Caki2 (cell line): ENCODE data around the gene ADCY5. TPM values are rescaled to one million over a fixed set of nuclear protein-coding genes. Genes with fewer than 3 reads are reported as not detected.
A peak's percentile ranks its signal among the peaks of the same experiment; 100 is the strongest.

Experiments
- DNase-seq: peaks from one replicate; pipeline ENCODE4 v3.0.0-alpha.2; 2015; ENCODE audit warnings: low read depth
- in situ Hi-C: cut with HindIII; loops from 2 replicates; pipeline ENCODE4 v1.10.0; 2016; ENCODE audit warnings: low sequenced_read_pairs, low pct_unique_long_range_greater_than_20kb, mixed read lengths
- total RNA-seq: library from RNA; depleted of rRNA; stranded (reverse); fragments of >200 nt; shearing (Covaris generic); gene quantifications from 2 replicates; pipeline ENCODE4 v1.2.3, GENCODE V29; 2014; ENCODE audit warnings: low replicate concordance

ADCY5 gene
- total RNA-seq, 1 experiment from 2014 or later, result 5.9 TPM

- DNase-seq, result no peak
- in situ Hi-C loops, result no loop called here
Observed at GRCh38 chr3:123397050-123397590, 51.8 kb downstream of the ADCY5 start.

DNA sequence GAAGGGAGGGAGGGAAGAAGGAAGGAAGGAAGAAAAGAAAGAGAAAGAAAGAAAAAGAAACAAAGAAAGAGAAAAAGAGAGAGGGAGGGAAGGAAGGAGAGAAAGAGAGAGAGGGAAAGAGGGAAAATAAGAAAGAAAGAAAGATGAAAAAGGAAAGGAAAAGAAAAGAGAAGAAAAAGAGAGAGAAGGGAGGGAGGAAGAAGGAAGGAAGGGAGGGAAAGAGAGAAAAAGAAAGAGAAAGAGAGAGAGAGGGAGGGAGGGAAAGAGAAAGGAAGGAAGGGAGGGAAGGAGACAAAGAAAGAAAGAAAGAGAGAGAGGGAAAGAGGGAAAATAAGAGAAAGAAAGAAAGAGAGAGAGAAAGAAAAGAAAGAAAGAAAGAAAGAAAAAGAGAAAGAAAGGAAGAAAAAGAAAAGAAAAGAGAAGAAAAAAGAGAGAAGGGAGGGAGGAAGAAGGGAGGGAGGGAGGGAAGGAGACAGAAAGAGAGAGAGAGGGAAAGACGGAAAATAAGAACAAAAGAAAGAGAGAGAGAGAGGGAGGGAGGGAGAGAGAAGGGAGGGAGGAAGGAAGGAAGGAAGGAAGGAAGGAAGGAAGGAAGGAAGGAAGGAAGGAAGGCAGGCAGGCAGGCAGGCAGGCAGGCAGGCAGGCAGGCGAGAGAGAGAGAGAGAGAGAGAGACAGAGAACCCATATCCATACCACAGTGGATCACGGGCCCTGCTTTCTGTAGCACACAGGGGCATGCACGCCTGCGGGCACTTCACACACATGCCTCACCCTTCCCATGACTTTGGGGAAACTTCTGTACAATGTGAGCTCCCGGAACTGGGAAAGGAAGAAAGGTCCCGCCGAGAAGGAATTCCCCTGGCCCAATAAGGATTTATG is 52.5 kb downstream of the ADCY5 start:
- DNase-seq, result no peak
- in situ Hi-C loops, result no loop called here

- no peak for DNase-seq
- in situ Hi-C loops, result no loop called here
Observed at GRCh38 chr3:123395235-123395634, 53.7 kb downstream of the ADCY5 start.

- in situ Hi-C loops, result no loop called here
- peak; percentile 17 for DNase-seq
Observed at GRCh38 chr3:123394391-123395020, 54.4 kb downstream of the ADCY5 start.

GRCh38 chr3:123392871-123393620 is 55.8 kb downstream of the ADCY5 start:
- in situ Hi-C loops, result no loop called here
- no peak for DNase-seq

- in situ Hi-C loops, result no loop called here
- DNase-seq, result no peak
Observed at GRCh38 chr3:123392368-123392767, 56.5 kb downstream of the ADCY5 start.

GRCh38 chr3:123390865-123391600 is 57.9 kb downstream of the ADCY5 start:
- no peak for DNase-seq
- in situ Hi-C loops, result no loop called here

GRCh38 chr3:123389628-123389918 is 59.3 kb downstream of the ADCY5 start:
- no peak for DNase-seq

DNA sequence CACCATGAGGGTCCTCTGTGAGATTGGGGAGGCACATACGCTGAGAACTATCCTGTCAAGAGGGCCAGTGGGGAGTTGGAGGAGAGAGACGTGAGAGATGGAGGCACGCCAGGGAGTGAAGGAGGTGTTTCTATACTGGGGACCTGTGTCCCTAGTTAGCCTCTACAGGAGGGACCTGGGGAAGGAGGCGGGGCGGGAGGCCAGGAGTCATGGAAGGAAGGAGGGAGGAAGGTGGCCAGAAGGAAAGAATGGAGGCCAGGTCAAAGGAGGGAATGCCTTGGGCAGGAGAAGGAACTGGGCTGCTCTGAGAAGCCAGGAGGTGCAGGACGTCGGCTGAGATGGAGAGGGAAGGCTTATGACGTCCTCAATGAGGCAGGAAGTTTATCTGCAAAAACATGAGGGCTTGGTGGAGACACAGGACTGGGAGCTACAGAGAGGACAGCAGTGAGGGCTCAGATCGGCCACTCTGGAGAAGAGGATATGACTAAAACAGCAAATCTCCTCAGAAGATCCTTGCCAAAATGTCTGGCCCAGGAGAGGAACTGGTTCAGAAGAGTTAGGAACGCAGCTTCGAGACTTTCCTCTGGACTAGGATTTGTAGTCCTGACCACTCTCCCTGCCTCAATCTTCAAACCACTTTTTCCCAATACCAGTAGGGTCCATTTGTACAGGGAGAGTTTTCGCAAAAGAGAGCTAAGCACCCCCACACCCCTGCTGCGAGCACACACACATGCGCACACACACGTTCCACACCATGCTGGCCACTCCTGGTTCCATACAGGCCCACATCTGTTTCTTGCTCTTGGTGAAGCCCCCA is 59.9 kb downstream of the ADCY5 start:
- in situ Hi-C loops, result no loop called here
- no peak for DNase-seq

More at GRCh38 chr3:123389628-123389918, 59.3 kb downstream of the ADCY5 start:
- in situ Hi-C loops, result no loop called here

GRCh38 chr3:123388042-123388441 is 60.8 kb downstream of the ADCY5 start:
- DNase-seq, result no peak
- in situ Hi-C loops, result no loop called here

- in situ Hi-C loops, result no loop called here
- DNase-seq, result no peak
Observed at GRCh38 chr3:123387532-123387931, 61.4 kb downstream of the ADCY5 start.

- DNase-seq, result no peak
- in situ Hi-C loops, result no loop called here
Observed at GRCh38 chr3:123386477-123387040, 62.3 kb downstream of the ADCY5 start.

DNA sequence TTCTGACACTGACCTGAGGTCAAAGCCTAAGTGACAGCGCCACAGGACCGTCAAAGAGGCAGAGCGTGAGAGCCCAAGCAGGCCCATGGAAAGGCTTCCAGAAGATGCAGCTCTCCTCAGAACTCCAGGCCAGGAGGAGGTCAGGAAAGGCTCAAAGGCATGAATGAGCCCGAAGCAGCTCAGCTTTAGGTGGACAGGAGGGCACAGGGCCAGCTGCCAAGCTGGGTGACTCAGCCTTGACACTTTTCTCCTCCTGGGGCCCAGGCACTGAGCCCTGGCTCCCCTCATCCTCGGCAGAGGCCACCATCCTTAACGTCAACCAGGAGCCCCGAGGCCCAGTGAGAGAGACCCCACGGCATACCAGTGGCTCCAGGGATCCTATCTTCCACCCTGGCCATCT is 62.9 kb downstream of the ADCY5 start:
- in situ Hi-C loops, result no loop called here
- DNase-seq, result peak; percentile 35

- DNase-seq, result no peak
- in situ Hi-C loops, result no loop called here
Observed at GRCh38 chr3:123385499-123385898, 63.4 kb downstream of the ADCY5 start.

DNA sequence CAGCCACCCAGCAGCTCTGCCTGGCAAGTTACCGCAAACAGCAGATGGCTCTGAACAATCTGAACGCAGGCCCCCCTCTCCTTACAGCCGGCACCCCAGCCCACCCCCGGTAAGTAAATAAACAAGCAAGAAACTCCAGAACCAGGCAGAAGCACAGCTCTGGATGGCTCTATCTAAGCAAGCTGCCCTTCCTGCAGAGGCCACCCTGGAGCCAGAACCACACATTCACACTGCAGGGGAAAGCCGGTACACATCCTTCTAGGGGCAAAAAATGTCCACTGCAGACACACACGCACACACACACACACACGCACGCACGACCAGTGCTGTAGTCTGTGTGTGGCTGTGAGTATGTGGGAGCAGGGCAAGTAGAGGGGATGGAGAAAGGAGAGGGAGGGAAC is 63.9 kb downstream of the ADCY5 start:
- no peak for DNase-seq
- in situ Hi-C loops, result no loop called here

DNA sequence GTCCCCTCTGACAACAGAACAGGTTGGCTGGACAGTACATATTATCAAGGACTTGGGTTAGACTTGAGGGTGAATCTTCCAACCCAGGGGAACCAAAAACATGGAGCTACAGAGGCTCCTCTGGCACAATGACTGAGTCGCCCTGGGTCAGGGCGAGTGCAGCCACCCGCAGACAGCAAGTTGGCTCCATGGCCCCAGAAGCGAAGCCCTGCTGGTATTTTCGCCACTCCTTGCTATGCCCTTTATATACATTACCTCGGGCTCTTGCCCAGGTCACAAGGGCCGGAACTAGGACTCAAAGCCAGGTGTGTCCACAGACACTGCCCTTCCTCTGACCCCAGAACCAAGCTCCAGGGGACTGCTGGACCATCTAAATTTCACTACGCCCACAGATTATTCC is 64.6 kb downstream of the ADCY5 start:
- in situ Hi-C loops, result no loop called here
- DNase-seq, result no peak
